ENCODE data around the gene SCD5. TPM values are rescaled to one million over a fixed set of nuclear protein-coding genes. Genes with fewer than 3 reads are reported as not detected.

The SCD5 gene
- total RNA-seq, 1 experiment from 2014 or later: 11.9 TPM

DNA sequence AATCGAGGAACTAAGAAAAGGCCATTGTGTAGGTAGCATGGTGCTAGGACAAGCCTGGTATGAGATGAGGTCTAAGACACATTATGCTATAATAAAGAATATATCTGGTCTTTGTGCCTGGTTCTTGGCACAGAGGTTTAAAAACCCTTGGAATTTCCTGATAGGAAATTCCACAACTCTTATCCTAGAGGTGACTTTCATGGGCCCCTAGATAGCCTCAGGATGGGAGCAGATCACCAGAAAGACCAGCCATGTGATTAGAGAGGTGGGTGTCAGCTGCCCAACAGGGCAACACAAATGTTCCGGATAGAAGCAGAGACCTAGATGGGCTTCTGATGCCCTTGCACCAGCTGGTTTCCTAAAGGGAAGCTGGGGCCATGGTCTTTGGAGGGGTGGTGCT lies 107.2 kb downstream of the SCD5 start:
- no peak for DNase-seq (ENCODE audit: low spot score)

DNA sequence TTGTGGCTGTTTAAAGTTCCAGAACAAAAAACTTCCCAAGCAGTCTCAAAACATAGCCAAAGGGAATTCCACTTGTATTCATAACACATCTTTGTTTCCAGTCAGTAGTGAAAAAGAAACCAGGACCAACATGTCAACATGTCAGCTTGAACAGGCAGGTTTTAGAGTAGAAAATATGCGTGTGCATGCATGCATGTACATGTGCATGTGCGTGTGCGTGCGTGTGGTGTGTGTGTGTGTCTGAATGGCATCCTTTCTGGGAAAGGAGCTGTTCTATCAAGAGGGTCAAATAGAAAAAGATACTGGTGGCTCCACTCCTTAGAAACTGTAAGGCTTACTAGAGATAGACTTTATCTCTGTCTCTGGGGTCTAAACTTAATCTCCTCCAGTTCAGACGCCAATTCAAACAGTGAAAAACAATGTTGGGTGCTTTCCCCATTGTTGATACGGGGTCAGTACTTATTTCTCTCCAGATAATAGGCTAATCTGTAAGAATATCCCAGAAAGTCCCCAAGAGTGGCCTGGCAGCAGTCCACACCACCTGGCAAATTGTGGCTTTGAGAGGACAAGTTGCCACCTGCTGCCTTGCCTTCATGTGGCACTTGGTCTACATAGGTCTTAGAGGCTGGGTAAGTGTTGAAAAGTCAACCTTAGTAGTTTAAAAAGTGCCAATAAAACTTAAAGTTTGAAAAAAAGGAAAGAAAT lies 110.4 kb downstream of the SCD5 start:
- no peak for DNase-seq (ENCODE audit: low spot score)

DNA sequence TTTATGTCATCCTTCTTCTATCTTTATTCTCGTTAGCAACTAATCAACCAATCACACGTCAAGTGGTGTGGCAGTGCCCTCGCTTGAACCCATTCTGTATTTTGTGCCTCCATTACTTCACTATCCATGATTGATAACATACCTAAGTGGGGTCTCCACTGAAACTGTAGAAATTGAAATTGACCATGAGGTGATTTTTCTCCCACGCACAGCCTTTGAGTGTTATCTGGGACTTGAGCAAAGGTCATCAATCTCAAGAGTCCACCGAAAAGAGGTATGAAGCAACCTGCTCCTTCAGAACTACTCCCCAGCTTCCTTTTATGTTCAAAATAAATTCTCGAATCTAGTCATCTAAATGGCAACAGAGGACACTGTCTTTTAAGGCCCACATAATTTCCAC lies 111.1 kb downstream of the SCD5 start:
- DNase-seq (ENCODE audit: low spot score): no peak

DNA sequence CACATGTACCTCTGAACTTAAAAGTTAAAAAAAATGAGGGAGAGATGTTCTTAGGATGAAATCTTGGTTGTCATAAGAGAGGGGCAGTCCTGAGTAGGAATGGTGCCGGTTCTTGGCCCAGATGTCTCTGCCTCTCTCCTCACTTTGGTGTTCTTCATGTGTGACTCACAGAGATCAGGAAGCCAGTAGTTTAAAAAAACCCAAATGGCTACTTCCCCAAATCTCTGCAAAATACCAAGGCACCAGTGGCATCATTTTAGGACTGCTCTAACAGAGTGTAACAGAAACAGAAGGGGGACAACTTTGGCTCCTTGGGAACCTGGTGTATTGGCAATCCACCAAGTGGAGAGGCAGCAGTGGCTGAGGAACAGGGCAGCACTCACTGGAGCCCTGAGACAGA lies 116.8 kb downstream of the SCD5 start:
- no peak for DNase-seq (ENCODE audit: low spot score)

DNA sequence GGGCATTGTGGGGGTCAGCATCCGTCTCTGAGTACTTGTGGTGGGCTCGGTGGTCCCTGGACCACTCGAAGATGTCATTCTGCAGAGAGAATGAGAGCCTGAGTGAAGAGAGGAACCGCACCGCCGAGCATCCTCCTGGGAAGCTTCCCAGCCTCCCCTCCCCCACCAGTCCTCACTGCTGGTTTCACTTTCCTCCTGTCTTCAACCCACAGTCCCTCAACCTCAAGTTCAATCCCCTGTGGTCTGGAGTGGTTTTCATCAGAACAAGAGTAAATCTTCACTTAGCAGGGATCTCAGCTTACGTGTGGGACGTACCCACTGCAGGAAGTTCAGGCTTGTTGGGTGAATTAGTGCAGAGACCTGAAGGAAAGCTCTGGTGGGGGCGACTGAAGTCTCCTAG lies 117.8 kb downstream of the SCD5 start:
- no peak for DNase-seq (ENCODE audit: low spot score)

DNA sequence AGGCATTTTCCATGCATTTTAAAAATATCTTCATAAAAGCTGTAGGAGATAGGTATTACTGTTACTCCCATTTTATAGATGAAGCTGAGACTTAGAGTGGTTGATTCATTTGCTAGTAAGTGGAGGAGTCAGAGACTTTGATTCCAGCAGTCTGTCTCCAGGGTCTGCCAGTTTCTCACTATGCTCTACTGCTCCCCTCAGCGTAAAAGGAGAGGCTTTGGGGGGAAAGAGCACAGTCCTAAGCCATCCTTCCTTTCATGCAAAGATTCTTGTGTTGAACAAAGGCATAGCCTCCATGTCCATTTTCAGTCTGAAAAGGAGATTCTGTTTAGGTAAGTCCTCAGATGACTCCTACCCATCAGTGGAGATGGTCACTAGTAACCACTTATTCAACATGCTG lies 119.1 kb downstream of the SCD5 start:
- no peak for DNase-seq (ENCODE audit: low spot score)

DNA sequence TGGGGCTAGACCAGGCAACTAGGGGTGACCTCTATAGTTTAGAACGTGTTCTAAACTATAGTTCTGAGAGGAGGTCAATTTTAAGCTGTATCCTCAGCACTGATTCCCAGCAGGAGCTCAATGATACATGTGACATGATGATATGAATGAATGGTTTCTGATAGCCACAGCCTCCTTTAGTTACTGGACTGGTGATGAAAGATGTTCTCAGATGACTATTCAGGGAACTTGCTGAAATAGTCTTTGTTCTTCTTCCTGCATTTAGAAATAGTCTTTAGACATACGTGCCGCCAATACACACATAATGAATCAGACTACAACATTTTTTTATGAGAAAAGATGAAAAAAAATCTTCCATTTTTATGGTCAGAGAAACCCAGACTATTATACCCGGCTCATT lies 120.5 kb downstream of the SCD5 start:
- no peak for DNase-seq (ENCODE audit: low spot score)

DNA sequence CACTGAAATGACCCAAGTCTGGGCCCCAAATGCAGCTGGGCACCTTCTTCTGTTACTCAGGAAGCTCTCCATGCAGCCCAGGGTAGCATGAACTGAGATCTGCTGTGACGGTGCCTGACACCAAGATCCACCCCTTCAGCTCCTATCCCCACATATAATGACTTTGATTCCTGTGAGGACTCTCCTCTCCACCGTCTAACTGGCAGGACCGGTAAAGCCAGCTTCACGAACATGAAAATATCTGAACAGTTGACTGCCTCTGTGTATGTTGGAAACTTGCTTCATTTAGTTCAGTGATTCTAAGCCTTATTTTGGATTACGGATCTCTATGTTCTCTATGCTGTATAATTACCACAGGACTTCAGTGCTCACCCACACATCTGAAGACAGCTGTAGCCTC lies 121.3 kb downstream of the SCD5 start:
- DNase-seq (ENCODE audit: low spot score): no peak

DNA sequence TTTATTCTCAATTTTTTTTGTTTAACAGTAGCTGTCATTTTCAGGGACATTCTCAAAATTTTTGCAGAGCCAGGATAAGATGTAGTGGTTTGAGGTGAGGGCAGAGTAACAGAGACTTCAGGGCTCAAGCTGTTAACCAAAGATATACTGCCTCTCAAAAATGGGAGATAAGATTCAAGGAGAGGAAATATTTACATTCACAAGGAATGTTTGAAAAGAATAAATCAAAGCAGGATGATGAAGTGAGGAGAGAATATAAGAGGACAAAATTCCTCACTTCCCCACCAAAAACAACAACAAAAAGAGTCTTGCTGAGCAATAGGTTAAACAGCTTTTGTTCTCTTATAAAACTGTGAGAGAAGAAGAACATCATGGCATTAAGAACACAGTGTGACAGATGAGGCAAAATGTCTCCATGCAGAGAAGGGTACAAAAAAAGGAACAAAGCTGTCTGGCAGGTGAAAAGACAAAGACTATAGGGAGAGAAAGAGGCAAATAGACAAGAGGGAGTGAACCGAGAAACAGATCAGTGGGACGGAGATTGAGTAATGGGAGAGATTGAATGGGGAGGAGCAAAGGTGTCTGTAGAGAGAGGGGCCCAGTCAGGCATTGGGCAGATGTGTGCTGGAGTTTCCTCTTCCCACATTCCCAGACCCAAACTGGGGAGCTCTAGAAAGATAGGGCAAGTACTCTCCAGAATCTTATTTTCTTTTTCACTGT lies 130.7 kb downstream of the SCD5 start:
- peak; percentile 37 for DNase-seq (ENCODE audit: low spot score)

DNA sequence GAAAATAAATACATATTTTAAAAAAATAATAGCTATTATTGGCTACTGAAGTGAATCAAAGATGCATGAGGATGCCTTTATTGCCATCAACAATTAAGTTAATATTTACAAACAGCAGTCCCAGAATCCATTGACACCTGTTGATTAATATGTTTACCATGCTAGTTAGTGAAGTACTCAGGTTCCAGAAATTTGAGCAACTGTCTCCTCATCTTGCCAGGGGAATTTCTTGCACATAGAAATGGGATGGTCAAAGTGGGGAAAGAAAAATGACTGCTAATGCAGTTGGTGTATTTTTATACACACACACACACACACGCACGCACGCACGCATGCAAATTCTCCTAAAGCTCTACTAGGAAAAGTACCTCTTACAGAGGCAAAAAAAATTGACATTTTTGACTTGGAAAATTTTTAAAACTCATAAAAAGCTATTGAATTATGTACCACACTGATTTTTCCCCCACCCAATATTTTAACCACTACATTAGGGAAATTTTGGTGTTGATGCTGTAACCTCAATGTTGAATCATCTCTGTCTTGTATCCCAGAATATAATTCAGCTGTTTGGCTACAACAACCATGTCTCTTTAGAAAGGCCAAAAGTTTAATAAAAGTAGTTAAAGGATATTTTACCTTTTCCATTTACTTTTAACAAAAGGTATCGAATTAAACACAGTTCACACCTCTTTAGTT lies 131.5 kb downstream of the SCD5 start:
- no peak for DNase-seq (ENCODE audit: low spot score)

DNA sequence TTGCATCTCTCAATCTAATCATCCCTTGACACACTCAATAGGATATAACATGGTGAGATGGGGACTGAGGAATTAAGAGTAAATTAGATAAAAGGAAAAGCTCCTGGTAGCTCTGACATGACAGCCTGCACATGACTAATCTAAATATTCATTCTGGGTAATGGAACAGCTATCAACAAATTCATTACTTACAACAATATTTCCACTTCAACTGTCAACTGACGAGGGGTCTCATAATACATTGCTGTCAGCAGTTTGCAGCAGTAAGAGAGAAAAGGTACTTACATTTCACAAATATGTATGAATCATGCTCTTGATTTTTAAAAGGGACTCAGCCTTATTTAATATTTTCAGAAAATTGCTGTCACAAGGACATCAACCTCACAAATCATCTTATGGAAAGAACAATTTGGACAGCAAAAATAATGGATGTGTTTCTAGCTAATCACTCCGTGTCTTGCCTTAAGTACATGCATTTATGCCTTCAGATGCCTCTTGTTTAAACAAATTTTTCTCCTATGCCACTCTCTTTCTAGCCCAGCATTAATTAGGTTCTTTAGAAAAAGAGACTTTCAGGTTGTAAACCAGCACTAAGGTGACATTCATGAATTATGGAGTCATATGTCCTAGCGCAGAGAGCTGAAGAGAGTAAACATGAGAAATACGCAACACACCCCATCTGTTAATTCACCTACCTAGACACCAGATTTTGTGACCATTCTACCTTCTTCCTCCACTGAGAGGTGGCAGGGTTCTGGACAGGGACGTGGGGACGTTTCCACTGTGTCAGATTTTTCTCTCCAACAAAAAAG lies 137.2 kb downstream of the SCD5 start:
- no peak for DNase-seq (ENCODE audit: low spot score)

DNA sequence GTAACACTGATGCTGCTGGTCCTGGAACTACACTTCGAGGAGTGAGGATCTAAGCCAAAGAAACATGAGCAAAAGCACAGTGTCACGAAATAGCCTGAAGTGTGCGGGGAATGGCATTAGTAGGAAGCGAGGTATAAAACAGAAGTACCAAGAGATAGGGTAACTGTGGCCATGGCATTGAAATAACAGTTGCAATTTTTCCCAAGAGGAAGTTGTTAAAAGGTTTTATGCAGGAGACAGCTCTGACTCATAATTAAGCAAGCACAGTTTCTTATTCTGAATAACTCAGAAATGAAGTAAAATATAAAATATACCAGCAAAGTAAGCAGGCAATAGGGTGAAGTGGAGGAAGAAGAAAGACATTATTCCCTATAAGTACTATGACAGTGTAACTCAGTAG lies 146.5 kb downstream of the SCD5 start:
- DNase-seq (ENCODE audit: low spot score): peak; percentile 27

DNA sequence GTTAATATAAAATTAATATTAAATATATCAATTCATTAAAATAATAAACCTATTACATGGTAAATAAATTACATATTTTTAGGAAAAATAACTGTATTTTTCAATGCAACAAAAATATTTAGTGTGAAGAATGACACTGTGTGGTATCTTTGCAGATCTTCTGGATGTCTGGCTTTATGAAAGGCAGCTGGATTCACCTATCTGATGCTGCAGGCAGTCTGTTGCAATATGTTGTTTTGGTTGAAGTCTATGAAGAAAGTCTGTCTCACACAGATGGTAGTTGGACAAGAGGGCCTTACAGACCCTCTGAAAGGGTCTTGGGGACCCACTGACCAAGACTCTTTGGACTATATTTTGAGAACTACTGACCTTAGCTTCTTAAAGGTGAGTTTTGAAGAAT lies 147.7 kb downstream of the SCD5 start:
- no peak for DNase-seq (ENCODE audit: low spot score)

DNA sequence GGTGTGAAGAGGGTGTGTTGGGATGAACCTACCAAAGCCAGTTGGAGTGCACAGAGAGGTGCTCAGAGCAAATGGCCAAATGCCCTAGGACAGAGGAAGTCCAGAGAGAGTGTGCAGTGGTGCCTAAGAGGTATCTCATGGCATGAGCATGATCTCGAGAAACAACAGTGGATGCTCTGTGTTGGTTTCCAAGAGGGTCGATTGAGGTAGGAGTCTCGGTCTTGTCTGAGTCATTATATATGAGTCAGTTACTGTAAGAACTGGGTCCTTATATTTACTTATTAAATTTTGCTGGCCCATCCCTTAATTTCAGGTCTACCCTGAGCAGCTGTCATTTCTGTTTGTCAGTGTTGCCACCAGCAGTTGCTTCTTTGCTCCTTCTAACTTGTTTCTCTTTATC lies 150.2 kb downstream of the SCD5 start:
- no peak for DNase-seq (ENCODE audit: low spot score)

DNA sequence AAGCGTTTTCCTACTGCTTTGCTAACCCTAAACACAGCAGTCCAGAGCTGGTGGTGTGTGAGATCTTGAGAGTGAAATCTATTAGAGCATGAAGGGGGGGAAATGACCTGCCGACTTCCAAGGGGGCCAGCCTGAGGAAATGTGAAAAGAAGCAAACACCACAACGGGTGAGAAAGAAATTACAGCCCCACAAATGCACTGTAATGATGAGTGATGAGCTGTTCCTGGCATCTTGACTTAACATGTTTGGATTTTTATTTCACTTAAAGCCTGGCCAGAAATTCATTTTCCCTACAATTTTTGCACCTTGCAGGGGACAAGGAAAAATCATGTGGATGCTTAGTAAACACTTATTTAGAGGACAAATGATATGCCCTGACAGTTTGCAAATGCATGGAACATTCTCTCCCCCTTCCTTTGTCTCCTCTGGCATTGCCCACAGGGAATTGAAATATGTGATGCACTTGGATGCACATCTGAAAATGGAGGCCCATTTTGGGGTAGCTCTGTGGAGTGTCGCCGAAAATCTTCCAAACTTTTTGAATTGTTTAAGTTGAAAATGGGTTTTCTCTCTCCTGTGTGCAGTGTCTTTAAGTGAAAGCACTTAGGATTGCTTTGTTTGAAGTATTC lies 152.5 kb downstream of the SCD5 start:
- DNase-seq (ENCODE audit: low spot score): no peak

DNA sequence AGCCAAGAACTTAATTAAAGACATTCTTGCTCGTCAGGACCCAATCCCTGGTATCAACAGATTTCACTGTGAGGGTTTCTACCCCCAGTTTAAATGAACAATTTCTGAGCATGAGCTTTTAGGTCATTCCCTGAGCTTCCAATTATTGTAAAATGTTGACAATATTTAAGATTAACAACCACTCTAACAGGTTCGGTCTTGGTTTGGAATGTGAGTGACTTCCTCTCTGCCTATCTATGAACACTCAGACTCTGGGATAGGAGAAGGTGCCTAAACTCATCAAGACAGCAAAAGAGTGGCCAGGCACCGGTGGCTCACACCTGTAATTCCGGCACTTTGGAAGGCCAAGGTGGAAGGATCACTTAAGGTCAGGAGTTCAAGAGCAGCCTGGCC lies 153.9 kb downstream of the SCD5 start:
- DNase-seq (ENCODE audit: low spot score): peak; percentile 14

DNA sequence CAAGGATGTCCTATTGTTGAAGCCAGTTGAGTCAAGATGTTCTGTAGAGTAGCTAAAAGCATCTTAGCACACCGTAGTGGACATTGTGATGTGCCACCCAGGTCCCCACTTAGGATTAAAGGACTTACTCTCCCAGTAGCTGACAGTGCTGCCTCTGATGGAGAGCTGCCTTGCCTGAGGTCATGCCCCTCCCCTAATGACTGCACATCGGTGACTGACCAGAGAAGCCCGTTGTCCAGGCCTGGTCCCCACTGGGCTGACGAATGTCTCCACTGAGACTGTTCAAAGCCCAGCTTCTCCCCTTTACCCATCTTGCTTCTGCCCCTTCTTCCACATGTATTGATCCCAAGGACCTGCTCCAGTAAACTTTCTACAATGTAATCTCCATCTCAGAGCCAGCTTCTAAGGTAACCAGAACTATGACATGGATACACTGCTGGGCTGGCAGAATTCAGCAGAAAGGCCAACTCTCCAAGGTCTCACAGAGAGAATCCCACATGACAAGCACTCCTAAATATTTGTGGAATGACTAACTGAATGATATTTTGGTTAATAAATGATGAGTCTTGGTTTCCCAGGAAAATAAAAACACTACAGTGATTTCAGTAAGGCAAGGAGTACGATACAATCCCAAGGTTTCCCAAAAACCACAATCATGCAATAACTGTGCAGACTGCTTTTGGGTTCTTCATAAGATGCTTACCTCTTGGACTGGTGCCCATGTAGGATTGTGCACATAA lies 154.4 kb downstream of the SCD5 start:
- DNase-seq (ENCODE audit: low spot score): peak; percentile 55

DNA sequence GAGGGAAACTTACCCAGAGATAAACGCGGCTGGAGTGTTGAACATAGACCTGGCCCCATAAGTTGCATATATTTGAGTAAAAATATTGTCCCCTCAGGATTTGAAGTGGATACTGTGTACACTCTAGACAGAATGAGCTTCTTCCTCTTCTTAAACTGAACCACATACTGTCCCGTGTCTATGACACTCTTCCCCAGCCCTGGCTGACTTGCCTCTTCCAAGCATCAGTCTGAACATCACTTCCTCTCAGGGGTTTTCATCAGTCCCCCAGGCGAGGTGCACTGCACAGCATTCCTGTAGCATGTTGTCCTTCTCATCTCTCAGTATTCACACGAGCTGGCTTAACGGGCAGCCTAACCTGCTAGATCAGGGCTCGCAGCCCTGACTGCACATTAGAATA lies 156.3 kb downstream of the SCD5 start:
- DNase-seq (ENCODE audit: low spot score): no peak

DNA sequence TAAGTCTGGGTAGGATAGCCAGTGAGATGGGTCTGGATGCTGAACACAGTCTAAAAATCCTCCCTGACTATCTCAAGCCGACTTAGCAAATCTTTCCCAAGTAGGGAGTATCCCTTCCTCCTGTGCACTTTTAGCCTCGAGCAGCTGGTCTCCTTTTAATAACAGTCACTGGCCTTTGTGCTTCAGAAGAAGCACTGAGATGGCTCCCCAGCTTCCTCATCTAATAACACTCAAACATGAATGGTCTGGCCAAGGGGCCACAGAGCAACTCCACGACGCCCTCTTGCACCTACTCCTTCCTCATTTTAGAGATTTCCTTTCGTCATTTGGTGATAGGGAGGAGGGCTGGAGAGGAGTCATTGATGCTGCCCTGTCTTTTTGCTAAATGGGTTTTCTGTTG lies 158.1 kb downstream of the SCD5 start:
- no peak for DNase-seq (ENCODE audit: low spot score)

DNA sequence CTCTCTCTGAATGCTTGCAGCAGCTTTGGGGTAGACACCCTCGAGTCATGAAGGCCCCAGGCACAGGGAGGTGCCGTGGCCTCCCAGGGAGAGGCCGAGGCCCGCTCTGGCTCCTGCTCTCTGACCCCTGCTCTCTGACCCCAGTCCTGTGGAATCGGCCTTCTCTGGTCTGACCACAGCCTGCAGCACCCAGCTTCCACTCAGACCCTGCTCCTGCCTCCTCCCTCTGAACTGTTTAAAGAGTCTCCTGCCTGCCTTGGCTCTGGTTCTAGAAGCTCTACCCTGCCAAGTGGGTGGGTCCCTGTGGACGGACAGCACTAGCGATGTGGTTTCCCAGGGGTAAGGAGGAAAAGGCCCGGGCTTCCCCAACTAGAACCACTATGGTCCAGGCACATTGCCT lies 158.6 kb downstream of the SCD5 start:
- DNase-seq (ENCODE audit: low spot score): no peak

DNA sequence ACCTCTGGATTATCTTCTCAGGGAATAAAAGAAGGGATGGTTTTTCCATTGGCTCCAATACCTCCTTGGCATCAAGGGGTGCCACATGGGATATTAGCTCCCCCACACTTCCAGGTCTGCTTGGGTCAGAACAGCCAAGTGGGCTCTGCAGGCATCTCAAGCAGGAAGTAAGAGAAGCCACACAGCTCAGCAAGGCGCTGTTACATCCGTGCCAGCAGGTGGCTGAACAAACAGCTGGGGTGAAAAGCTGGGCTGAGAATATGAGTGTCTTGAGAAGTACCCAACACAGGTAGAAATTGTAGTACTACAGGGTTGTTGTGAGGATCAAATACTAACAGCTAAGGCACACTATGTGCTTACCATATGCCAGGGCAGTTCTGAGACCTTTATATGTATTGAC lies 160.1 kb downstream of the SCD5 start:
- DNase-seq (ENCODE audit: low spot score): no peak

Data from A172 (cell line).